HG03571 (cell line): ENCODE results near the gene RFX6.

Experiments
- ATAC-seq: cut with Tn5 transposase; IDR thresholded peaks from one replicate; pipeline ENCODE4 v1.9.1; 2021; ENCODE audit not compliant: unreplicated experiment

The RFX6 gene

DNA sequence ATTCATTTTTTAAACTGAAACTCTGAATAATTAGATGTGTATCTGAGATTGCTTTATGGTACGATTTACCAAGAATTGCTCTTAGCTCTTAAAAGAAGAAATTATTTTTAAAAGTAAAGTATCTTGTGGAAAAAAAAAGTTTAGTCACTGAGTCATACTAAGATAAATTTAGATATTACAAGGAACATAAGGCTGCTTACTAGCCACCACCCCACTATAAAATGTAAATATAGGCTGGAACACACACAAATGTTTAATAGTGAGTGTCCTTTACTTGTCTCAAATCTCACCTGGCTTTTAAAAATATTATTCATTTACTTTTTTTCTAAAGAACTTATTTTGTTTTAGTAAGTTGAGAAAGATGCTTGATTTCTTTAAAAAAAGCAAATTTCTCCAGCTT is 17.6 kb downstream of the RFX6 start:
- ATAC-seq, result no peak

DNA sequence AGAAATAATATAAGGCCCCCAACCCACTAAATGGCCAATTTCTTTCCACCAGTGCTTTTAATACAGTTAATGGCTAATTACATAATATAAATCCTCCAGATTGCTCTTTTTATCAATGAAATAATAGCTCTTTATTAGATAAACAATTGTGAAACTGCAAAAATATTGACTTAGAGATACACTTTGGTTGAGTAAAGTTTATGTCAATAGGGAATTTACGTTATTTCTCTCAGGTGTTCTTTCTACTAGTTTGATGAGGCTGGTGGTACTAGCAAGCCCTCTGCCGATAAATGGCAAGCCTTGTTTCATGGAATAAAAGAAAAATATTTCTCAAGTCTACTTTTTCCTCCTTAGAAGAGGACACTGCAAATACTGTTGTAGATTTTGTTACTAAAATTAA is 18.9 kb downstream of the RFX6 start:
- no peak for ATAC-seq

DNA sequence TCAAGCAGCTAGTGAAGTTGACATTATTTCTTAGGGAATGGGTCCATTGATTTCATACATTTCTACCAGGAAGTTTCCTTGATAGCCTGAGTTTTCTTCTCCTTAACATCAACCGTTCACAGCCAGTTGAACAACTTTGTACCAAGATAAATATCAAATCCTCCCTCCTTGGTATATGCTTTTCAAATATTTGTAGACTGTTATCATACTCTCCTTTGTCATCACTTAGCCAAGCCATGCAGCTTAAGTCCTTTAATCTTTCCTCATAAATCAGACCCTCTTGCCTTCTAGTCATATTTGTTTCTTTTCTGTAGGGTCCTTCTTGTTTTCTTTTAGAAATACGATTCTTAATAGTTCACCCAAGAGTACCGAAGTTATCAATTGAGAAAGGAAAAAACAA is 25.6 kb downstream of the RFX6 start:
- no peak for ATAC-seq

DNA sequence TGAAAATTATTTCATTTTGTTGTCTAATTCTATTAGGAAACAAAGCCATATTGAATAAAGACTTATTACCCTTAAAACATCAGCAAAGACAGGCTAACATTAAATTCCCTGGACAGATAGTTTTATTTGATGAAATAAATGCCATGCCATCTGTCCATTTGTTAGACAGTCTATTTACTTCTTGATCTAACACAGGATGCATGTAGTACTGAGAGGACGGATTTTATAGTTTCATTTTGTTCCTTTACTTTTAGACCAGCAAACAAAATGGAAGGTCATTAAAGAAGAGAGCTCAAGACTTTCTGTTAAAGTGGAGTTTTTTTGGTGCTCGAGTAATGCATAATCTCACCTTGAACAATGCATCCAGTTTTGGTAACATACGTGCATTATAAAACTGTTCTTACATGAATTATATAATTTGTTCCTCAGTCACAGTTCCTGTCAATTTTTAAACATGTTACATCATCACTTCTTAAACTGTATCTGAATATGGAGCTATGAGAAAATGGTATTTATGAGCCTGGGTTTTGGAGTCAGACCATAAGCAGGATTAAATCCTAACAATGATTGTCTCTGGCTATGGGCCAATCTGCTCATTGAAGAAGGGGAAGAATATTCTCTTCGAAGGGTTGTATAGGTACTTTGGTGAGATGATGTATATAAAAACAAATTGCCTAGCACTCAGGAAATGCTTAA is 46.0 kb downstream of the RFX6 start:
- no peak for ATAC-seq

DNA sequence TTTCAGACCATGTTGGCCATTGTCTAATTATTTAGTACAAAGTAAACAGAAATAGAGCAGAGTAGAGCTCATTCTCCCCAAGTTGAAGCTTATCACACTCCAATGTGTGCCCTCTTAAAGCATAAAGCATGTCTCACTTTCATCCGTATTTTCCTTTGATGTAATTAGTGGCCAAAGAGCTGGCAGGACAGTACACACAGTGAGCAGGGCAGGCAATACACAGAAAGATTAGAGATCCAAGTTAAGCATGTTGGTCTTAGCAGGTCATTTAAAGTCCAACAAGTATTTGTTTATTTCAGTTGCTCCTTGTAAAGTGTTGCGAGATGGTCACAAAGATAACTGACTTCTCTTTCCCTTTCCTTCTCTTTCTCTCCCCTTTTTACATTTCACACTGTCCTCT is 47.2 kb downstream of the RFX6 start:
- no peak for ATAC-seq

DNA sequence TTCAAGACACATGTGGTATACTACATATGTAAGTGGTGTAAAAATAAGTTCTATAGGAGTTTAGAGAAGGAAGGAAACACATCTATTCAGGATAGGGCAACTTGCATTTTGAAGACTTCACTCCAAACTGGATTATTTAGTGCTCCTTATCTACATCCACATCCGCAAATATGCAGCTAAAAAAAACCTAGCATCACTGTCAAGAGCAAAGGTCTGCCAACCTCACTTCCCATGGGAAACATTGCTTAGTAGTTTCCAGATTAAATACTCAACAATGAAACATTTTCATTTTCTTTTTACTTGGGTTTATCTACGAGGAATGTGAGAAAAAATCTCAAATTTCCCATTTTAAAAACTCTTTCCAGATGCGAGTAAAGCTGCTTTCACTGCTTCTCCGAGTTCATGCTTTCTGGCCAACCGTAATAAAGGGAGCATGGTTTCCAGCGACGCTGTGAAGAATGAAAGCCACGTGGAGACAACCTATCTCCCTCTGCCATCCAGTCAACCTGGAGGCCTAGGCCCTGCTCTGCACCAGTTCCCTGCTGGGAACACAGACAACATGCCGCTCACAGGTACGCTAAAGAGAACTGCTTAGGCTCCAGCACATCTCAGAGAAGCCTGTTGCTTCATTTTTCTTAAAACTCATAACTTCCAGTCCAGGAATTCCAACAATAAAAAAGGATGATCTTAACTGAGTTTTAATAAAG is 48.2 kb downstream of the RFX6 start:
- ATAC-seq, result no peak

DNA sequence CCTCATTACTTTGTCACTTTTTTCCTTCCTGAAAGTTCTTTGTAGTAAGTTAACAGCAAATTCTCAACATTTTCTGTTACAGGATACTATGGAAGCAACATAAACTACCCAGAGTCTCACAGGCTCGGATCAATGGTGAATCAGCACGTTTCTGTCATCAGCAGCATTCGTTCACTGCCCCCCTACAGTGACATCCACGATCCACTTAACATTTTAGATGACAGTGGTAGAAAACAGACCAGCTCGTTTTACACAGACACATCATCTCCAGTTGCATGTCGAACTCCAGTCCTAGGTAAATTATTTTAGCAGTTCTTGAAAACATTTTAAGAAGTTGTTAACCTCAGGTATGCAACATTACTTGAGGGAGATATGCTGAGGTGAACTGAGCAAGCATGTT is 51.6 kb downstream of the RFX6 start:
- ATAC-seq, result no peak

DNA sequence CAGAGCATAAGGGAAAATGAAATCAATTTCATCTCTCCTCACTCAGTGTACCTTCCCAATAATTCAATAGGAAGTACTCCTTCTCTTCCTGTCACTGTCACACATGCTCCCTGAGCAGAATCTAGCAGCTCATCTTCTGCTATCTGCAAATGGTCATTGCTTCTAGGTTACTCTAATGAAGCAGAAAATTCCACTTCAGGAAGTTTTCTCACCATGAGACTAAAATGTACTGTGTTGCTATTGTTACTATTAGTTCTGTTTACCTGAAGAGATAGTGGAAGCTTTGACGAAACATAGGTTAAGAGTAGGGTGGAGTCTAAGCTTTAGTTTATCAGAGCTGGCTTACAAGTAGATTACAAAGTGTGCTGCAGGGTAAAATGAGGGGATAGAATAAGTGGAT is 52.8 kb downstream of the RFX6 start:
- ATAC-seq, result no peak

DNA sequence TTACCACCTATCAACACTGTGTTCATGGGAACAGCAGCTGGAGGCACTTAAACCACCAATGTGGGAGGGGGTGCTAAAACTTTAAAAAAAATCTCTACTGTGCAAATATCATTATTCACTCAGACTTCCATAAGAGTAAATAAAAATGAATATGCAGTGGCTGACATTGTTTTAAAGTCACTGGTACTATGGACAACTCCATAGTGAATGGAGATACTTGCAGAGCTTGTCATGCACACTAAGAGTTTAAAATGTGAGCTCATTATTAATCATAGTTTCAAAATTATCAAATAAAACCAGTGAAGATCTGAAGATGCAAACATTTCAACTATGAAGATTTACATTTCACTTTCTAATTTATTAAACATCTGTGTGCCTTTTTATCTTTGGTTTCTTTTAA is 54.4 kb downstream of the RFX6 start:
- no peak for ATAC-seq

DNA sequence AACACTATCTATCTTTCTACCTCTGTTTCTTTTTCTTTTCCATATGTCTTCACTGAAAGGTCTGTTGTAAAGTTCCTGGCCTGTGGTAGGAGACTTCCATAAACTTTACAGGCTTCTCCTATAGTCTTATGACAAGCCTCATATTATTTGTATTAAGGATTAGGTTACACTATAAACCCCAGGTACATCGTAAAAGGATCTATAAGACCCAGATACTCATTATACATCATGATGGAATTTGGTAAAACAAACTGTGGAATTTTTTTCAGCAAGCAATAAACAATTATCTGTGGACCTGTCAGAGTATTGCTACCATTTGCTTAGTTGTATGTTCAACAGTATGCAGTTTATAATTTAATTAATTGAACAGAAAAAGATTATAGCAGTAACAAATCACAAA is 55.5 kb downstream of the RFX6 start:
- no peak for ATAC-seq

DNA sequence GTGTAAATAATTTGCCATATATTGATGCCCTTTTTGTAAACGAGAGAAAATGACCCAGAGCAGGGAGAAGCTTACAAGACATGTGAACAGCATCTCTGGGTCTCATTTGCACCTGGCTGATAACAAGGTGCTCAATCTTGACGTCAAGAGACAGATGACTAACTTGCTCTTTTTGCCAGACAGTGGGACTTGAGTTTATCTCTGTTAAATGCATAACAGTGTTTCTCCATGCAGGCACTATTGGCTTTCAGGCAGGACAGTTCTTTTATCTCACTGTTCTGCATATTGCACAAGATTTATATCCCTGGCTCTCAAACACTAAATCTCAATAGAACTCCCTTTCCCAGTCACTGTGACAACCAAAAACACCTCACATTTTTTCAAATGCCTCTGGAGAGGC is 56.4 kb downstream of the RFX6 start:
- ATAC-seq, result no peak

DNA sequence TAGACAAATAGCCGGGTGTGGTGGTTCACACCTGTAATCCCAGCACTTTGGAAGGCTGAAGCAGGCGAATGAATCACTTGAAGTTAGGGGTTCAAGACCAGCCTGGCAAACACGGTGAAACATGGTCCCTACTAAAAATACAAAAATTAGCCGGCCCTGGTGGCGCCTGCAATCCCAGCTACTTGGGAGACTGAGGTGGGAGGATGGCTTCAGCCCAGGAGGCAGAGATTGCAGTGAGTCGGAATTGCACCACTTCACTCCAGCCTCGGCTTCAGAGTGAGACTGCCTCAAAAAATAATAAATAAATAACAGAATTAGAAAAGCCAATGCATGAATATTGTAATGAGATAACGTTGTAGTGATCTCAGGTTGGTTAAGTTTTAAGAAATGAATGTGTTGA is 61.3 kb downstream of the RFX6 start:
- no peak for ATAC-seq

DNA sequence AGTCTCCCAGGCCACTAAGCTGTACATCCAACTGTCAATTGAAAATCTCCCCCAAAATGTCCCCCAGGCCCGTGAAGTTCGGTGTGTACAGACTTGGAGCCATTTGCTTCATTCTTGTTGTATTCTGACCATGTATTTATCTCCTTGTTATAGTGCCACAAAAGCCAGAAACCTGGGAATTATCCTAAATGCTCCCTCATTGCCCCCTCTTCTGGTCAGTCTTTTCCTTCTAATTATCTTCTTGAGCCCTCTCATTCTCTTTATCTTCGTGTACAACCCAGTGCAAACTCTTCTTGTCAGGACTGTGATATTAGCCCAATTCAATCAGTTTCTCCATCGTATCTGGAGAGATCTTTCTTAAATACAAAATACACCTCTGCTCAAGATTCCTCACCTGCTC is 64.7 kb downstream of the RFX6 start:
- ATAC-seq, result no peak

DNA sequence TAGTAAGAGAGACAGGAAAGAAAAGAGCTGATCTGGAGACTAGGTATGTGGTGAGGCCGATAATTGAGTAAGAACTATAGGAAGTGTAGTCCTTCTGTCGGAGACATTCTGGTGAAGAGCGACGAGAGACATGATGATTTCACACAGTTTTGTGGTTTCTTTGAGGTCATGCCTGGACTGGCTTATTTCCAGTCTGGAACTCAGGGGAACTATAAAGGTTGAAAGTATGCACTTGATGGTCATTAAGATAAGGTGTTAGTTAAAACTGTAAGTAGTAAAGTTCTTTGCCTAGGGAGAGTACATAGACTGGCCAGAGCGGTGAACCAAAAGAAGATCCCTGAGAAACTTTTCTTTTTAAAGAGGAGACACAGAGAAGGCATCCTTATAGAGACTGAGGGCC is 68.8 kb downstream of the RFX6 start:
- ATAC-seq, result no peak

DNA sequence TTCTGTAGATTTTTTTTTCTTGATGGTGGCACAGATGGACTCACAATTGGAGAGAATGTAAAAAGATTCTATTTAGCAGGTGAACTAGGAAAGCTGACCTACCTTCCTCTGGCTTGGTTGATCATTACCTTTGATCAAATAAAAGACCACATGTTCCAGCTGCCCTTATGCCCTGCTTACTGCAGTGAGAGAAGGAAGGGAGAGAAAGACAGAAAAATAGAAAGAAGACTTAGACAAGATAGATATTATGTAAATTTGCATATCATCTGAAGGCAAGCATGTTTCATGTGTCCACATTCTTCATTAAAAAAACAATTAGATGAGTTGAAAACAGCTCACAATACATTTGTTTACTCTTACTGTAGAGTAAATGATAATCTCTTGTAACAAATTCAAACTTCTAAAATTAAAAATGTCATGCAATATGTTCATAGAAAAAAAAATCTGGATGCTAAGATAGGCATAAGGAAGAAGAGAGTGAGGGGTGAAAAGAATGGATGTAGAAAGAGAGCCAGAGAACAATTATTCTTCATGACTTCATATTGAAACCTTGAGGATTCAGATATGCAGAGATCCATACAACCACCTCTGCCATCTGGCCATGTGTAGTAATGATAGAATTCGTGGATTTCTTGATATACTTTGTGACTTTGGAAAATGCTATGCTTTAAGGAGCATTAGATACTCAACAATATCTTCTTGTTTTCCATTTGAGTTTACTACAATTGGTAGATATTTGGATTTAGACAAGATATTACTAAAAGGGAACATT is 71.7 kb downstream of the RFX6 start:
- no peak for ATAC-seq

DNA sequence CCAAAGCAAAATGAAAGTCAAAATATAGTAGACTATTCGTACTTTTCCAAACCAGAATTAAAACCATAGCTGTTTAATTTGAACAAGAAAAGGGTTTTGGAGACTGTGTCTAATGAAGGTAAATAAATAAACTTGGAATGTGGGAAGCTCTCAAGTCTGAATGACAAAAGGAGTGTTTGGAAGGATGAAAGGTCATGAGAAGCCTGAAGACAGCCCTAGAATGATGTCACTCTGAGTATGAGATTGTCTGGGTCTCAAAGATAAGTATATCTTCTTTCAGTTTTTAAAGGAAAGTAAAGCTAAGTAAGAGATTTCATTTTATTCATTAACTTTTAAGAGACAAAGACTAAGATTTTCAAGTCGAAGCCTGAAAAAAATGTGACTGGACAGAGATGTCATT is 72.9 kb downstream of the RFX6 start:
- no peak for ATAC-seq

DNA sequence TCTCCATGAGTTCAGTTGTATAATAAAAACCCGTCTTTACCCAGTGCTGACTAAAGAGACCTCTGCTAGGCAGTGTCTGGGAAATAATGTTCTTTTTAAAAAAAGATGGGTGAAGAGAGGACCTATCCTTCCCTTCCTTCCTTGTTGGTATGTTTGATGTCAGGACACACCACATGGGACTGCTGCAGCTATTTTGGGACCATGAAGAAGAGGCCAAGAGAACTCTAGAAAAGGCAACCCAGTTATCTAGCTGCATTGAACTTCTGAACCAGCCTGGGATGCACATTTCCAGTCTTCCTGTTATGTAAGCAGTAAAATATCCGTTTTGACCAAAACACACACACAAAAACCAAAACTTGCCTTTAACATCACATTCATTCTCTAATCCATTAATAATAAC is 77.3 kb downstream of the RFX6 start:
- no peak for ATAC-seq

DNA sequence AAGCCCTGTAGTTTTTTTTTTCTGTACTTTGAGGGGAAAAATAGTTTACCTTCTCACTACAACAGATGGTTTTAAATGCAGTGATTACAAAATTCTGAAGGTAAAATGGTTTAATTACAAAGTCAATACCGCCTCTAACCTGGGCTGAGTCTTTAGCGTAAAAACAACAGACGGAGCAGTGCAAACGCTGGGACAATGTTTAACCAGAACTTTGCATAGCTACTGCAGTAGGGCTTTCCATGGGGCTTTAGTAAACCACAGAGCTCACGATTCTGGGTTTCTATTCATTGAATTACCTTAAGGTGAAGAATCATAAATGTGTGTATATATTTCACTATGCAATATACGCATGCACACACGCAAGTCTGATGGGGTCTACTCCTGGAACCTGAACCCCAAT is 77.9 kb downstream of the RFX6 start:
- ATAC-seq, result no peak

DNA sequence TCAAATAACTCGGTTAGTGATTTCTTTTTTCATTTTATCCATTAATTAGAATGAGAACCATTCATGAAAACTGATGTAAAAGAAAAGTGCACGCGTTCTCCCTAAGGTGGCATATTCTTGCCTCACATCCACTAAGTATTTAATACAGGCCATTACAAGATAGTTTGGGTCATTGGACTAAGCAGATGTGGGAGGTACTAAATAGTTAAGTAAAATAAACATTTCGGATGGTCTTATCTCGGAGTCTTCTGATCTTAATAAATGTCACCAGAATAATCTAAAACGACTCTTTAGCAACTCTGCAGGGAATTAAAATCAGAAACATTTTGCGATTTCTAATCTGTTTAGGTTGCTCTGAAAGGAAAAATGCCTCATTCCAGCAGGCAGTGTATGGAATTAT is 78.7 kb downstream of the RFX6 start:
- no peak for ATAC-seq

DNA sequence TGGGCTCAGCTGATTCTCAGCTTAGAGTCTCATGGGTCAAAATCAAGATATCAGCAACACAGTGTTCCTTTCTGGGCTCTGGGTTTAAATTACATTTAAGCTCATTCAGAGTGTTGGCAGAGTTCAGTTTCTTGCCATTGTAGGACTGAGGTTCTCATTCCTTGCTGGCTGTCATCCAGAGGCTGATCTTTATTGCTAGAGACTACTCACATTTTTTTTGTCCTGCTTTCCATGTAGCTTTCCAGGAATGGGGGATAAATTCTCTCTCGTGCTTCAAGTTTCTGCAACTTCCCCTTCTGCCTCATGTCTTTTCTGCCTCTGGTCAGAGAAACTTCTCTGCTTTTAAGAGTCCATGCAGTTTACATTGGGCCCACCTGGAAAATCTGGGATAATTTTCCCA is 86.9 kb downstream of the RFX6 start:
- ATAC-seq, result no peak

DNA sequence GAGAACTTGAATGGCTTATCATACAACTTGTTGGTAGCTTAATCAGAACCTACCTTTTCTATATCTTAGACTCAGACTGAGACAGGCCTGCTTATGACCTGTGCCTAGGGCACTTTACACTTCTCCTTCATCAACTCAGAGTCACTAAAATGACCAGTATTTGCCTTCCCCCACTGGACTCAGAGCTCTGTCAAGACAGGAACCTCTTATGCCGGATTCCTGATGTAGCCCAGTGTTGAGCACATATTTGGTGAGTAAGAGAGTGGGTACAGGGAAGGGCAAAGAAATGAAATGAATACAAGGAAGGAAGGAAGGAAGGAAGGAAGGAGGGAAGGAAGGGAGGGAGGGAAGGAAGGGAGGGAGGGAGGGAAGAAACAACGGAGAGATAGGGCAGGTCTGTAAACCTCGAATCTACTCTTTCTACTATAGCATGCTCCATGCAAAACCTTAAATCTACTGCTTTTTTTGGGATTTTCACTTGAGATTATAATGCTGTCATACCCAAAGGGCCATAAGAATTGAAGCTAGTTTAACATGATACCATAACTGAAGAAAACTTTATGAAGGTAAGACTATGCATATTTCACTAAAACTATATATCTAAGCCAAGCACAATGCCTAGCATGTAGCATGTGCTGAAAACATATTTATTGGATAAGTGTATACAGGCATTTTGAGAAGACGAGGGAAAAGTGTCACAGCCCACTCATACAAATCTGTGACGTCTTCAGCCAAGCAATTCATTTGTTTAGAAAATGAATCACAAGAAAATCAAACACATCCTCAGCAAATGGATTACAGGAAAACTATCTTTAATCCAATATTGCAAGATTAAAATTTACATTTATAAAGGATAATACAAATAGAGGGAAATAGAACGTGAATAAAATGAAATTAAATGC is 89.9 kb downstream of the RFX6 start:
- ATAC-seq, result no peak
